HG03097 (cell line): ENCODE measurements around the gene TIFAB.

ENCODE experiments used
- ATAC-seq: cut with Tn5 transposase; IDR thresholded peaks from one replicate; pipeline ENCODE4 v1.9.1; 2021; ENCODE audit not compliant: unreplicated experiment, low FRiP score

The TIFAB gene

GRCh38 chr5:135460246-135461033 lies 8.3 kb upstream of the TIFAB start:
- no peak for ATAC-seq

GRCh38 chr5:135458921-135459331 lies 6.8 kb upstream of the TIFAB start:
- ATAC-seq, result no peak

- no peak for ATAC-seq
Observed at GRCh38 chr5:135458356-135458755, 6.2 kb upstream of the TIFAB start.

GRCh38 chr5:135457424-135458071 lies 5.4 kb upstream of the TIFAB start:
- ATAC-seq, result no peak

- no peak for ATAC-seq
Observed at GRCh38 chr5:135456238-135457099, 4.3 kb upstream of the TIFAB start.

GRCh38 chr5:135455876-135456237 lies 3.7 kb upstream of the TIFAB start:
- no peak for ATAC-seq

GRCh38 chr5:135454946-135455345 lies 2.8 kb upstream of the TIFAB start:
- no peak for ATAC-seq

- no peak for ATAC-seq
Observed at GRCh38 chr5:135453613-135454012, 1.5 kb upstream of the TIFAB start.

GRCh38 chr5:135451581-135452320 lies 400 bp downstream of the TIFAB start:
- no peak for ATAC-seq

- no peak for ATAC-seq
Observed at GRCh38 chr5:135450952-135451351, 1.2 kb downstream of the TIFAB start.

GRCh38 chr5:135450336-135450735 lies 1.8 kb downstream of the TIFAB start:
- ATAC-seq, result no peak

- ATAC-seq, result no peak
Observed at GRCh38 chr5:135449644-135450043, 2.5 kb downstream of the TIFAB start.

GRCh38 chr5:135448791-135449507 lies 3.2 kb downstream of the TIFAB start:
- ATAC-seq, result no peak

GRCh38 chr5:135448071-135448739 lies 3.9 kb downstream of the TIFAB start:
- ATAC-seq, result no peak

GRCh38 chr5:135447298-135447929 lies 4.7 kb downstream of the TIFAB start, which contains the start of gene DCANP1:
Gene DCANP1 (minus strand): TSS chr5:135447348. CDS start chr5:135447108, 240 bp downstream.
- ATAC-seq, result no peak

- no peak for ATAC-seq
Observed at GRCh38 chr5:135446615-135447014, 5.5 kb downstream of the TIFAB start.

- ATAC-seq, result no peak
Observed at GRCh38 chr5:135446206-135446605, 5.9 kb downstream of the TIFAB start.

GRCh38 chr5:135445306-135445985 lies 6.7 kb downstream of the TIFAB start:
- no peak for ATAC-seq
